M059J (cell line): Measurements from ENCODE around the gene ABCA9. TPM values are rescaled to one million over a fixed set of nuclear protein-coding genes. Genes with fewer than 3 reads are reported as not detected.
A peak's percentile ranks its signal among the peaks of the same experiment; 100 is the strongest.
"Not testable (repeated sequence)": the region's sequence is repeated elsewhere in the genome, so short reads cannot be mapped to it uniquely, and the experiment has no call there.

Experiments used
- DNase-seq: peaks from one replicate; pipeline ENCODE4 v3.0.0-alpha.2; 2012; ENCODE audit warnings: low read depth
- total RNA-seq: library from RNA; depleted of rRNA; stranded (reverse); fragments of >200 nt; shearing (Covaris generic); gene quantifications from 2 replicates; pipeline ENCODE4 v1.2.3, GENCODE V29; 2014

ABCA9 gene
- total RNA-seq, 1 experiment from 2014 or later = not detected

- no peak for DNase-seq
Measured at GRCh38 chr17:69043098-69043734, 17.5 kb downstream of the ABCA9 start.

DNA sequence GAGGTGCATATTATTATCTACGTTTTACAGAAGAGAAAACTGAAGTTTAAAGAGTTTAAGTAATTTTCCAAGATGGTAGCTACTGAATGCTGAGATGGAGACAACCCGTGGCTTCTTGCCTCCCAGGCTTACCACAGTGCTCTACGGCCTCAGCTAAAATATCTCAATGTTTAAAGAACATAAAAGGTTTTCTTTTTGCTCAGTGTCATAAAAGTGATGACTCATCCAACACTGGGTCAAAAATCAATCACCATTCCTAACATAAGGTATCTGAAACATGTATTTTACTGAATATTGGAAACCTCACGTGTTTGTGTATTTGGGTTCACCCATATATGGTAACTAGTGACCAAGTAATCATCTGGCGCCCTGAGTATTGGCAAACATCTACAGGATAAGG lies 18.4 kb downstream of the ABCA9 start:
- no peak for DNase-seq

DNA sequence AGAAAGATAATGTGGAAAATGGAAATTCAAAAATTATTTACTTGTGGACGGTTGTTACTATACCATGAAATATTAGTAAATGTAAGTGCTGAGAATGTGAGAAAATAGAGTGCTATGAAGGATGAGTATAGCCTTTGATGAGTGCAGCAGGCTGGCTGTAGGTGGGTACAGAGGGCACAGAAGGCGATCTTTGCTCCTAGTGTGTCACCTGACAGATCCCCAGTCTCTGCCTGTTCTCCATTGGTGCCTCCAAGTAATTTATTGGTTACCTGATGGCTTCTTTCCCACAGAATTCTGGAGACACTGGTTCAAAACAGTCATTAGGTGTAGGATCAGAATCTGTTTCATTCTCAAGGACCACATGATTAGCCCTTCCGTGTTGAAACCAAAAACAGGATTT lies 28.9 kb downstream of the ABCA9 start:
- DNase-seq = no peak

DNA sequence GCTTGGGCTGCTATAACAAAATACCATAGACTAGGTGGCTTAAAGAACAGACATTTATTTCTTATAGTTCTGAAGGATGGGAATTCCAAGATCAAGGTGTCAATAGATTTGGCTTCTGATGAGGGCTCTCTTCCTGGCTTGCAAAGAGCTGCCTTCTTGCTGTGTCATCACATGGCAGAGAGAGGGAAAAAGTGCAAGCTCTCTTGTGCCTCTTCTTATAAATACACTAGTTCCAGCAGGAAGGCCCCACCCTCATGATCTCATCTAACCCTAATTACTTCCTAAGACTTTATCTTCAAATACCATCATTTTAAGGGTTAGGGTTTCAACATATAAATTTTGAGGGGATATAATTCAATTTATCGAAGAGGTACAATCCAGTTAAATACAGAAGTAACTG lies 30.6 kb downstream of the ABCA9 start:
- DNase-seq = no peak

GRCh38 chr17:69018687-69019086 lies 42.0 kb downstream of the ABCA9 start:
- DNase-seq = no peak

GRCh38 chr17:69018022-69018615 lies 42.6 kb downstream of the ABCA9 start:
- DNase-seq = no peak

- no peak for DNase-seq
Measured at GRCh38 chr17:69015631-69016030, 45.1 kb downstream of the ABCA9 start.

DNA sequence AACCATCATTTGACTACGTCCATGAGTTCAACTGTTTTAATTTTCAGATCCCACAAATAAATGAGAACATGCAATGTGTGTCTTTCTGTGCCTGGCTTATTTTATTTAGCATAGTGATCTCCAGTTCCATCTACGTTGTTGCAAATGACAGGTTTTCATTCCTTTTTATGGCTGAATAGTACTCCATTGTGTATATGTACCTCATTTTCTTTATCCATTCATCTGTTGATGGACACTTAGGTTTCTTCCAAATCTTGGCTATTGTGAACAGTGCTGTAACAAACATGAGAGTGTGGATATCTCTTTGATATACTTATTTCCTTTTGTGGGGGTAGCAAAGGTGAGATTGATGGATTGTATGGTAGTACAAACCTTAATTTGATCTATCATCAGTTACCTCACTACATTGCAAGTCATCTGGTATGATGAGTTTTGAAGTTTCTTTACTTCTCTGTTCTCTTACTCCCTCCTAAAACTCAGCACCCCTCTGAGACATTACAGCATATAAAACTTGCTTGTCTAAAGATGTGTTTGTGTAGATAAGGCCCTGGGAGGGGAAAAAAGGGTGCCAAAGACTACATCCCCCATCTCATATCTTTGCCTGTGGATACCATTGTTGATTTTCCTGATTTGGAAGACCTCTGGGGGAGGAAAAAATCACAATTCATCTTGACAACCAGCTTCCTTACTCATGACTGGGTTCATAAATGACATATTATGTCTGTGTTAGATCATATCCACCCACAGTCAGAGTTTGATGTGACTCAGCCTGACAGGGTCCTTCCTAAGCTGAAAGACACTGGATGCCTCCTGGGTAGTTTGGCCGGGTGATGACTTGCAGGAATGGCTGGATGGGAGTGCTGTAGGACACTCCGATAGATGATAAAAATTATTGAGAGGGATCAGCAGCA lies 47.6 kb downstream of the ABCA9 start:
- DNase-seq = no peak

DNA sequence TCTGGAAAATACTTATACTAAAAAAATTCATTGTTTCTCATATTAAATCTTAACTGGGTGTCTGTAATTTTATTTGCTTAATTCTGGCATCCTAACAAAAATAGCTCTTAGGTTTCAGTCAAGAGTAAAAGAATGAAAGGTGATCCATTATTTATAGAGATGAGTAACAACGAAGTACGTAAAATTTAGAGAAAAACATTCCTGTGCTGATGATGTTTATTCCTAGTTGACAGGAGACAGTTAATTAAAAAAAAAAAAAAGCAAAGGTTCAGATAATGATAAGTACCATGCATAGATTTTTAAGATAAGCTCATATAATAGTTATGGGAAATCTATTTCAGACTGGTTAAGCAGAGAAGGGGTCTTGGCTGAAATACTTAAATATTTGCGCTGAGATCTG lies 50.8 kb downstream of the ABCA9 start:
- DNase-seq = no peak

DNA sequence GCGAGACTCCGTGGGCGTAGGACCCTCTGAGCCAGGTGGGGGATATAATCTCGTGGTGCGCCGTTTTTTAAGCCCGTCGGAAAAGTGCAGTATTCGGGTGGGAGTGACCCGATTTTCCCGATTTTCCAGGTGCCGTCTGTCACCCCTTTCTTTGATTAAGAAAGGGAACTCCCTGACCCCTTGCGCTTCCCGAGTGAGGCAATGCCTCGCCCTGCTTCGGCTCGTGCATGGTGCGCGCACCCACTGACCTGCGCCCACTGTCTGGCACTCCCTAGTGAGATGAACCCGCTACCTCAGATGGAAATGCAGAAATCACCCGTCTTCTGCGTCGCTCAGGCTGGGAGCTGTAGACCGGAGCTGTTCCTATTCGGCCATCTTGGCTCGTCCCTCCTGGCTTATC lies 56.0 kb downstream of the ABCA9 start:
- not testable (repeated sequence) for DNase-seq

DNA sequence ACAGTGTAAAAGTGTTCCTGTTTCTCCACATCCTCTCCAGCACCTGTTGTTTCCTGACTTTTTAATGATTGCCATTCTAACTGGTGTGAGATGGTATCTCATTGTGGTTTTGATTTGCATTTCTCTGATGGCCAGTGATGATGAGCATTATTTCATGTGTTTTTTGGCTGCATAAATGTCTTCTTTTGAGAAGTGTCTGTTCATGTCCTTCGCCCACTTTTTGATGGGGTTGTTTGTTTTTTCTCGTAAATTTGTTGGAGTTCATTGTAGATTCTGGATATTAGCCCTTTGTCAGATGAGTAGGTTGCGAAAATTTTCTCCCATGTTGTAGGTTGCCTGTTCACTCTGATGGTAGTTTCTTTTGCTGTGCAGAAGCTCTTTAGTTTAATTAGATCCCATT lies 61.0 kb downstream of the ABCA9 start:
- not testable (repeated sequence) for DNase-seq

DNA sequence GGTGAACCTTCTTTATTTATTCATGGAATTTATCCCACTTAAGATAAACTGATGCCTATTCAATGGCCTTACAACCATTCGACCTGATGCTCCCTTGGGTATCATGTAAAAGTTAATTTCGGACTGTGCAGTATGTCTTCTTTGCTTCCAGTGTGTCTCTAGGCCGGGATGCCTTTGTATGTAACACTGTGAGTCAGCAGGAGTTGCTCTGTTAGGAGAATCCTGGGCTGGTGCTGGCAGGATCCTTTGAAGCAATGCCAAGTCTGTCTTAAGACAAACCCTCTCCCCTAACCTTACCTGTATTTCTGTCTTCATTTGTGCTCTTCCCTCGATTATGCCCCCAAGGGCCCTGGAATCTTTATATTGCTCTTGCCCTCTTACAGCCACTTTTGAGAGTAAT lies 67.6 kb downstream of the ABCA9 start:
- no peak for DNase-seq

DNA sequence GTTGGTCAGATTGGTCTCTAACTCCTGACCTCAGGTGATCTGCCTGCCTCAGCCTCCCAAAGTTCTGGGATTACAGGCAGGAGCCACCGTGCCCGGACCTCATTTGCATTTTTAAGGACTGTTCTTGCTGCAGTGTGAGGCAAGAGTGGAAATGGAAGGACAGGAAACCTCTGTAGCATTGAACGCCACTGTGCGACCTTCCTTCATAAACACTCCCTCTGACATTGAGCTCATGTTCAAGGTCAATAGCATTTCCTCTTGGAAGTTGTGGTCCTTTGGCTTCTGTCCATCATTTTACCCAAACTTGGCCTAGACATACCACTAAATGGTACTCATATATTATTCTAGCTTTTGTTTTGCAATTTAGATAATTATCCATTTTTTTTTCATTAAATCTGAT lies 72.8 kb downstream of the ABCA9 start:
- no peak for DNase-seq

- DNase-seq = peak; percentile 84
Measured at GRCh38 chr17:68981288-68981687, 79.4 kb downstream of the ABCA9 start.

DNA sequence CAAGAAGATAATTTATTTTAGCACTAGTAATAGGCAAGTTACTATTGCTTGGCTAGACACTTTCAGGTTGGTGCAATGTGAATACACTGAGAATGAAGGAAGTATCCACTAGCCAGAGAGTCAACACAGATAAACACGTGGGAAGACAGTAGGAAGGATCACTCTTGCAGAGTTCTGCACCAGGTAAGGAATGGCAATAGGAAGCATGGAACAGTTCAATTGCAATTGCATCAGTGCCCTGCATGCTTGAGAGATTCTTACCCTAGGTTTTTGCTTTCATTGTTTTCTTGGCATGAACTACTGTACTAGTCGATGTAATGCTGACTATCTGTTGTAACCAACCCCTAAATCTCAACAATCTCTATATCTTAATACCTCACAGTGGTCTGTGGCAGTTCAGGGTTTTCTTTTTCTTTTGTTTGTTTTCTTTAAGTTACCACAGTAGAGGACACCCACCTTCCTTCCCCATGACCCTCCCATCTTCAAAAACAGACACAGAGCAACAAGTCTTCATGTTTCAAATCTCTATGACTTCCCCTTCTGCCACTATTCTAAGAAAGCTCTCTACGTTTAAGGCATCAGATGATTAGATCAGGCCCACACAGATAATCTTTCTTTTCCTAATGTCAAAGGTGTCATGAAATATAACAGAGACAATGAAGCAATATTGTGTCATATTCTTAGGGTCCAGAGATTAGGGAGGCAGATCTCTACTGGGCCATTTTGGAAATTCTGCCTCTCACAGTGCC lies 87.5 kb downstream of the ABCA9 start:
- DNase-seq = no peak

DNA sequence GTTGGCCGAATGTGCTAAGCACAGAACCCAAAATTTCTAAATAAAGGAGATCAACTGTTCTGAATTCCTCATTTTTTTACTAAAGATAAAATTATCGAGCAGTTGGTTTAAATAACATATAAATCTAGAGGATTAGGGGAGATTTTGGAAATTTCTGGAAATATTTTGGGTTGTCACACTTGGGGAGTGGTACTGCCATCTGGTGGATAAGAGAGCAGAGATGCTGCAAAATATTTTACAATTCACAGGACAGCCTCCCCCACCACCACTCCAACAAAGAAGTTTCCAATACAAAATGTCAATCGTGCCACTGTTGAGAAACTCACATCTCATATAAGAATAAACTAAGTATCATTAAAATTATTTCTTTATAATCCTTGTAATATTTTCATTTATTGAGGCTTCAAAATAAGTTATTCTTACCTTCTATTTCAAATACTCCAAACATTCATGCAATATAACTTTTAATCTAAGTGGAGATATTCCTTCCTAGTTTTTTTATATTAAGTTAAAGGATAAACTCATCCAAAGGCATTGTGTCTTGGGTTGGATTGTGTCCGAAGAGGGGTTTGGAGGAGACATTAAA lies 88.5 kb downstream of the ABCA9 start:
- peak; percentile 7 for DNase-seq

DNA sequence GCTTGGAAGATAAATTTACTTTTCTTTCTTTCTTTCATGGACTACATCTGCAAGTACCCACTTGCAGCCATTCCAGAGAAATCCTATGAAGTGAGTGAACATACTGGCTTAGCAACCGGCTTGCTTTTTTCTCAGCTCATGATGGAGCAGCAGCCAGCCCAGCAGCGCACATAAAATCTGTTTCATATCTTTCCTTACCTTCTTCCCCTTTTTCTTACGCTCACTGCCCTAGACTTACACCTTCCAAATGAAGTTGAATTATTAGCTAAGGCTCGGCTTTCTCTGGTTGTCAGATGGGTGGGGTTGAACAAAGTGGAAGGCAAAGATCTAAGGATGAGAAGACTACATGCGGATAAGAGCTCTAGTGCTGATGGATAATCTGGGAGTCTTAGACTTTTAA lies 91.6 kb downstream of the ABCA9 start:
- no peak for DNase-seq

GRCh38 chr17:68963958-68964357 lies 96.8 kb downstream of the ABCA9 start:
- no peak for DNase-seq

GRCh38 chr17:68961214-68961882 lies 99.4 kb downstream of the ABCA9 start:
- no peak for DNase-seq

DNA sequence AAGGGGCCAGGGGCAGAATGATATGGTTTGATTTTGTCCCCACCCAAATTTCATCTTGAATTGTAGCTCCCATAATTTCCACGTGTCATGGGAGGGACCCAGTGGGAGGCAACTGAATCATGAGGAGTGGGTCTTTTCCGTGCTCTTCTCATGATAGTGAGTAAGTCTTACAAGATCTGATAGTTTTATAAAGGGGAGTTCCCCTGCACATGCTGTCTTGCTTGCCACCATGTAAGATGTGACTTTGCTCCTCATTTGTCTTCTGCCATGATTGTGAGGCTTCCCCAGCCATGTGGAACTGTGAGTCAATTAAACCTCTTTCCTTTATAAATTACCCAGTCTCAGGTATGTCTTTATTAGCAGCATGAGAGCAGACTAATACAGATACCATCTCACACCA lies 101.6 kb downstream of the ABCA9 start:
- DNase-seq = not testable (repeated sequence)

GRCh38 chr17:68957944-68958343 lies 102.8 kb downstream of the ABCA9 start:
- no peak for DNase-seq
